HEK293T (cell line): ENCODE data around the gene SNX19.

Experiments used
- CTCF ChIA-PET: fragments of 350-600 bp; formaldehyde crosslinking; extraction: SDS; loops from one replicate; lab custom pipeline; 2021; ENCODE audit warnings: antibody characterized with exemption, inconsistent platforms; lab: Yijun Ruan, JAX
- POLR2A ChIA-PET: fragments of 350-600 bp; formaldehyde crosslinking; extraction: SDS; loops from one replicate; lab custom pipeline; 2020; ENCODE audit warnings: antibody characterized with exemption, inconsistent platforms; lab: Yijun Ruan, JAX
- DNase-seq: peaks from one replicate; pipeline ENCODE4 v3.0.0; 2012; ENCODE audit warnings: mixed read lengths; ENCODE audit errors: extremely low spot score
- ARNT ChIP-seq: fragments of 450-650 bp; IDR thresholded peaks from 2 replicates; pipeline ENCODE4 v1.6.1; 2017; ENCODE audit warnings: mild to moderate bottlenecking
- BHLHE40 ChIP-seq: fragments of 450-650 bp; IDR thresholded peaks from 2 replicates; pipeline ENCODE4 v1.6.1; 2016; ENCODE audit warnings: mild to moderate bottlenecking, moderate library complexity, borderline replicate concordance
- CTBP1 ChIP-seq: fragments of 450-650 bp; IDR thresholded peaks from 2 replicates; pipeline ENCODE4 v1.6.1; 2016; ENCODE audit warnings: borderline replicate concordance
- ELF4 ChIP-seq: fragments of 450-650 bp; IDR thresholded peaks from 2 replicates; pipeline ENCODE4 v1.6.1; 2017; ENCODE audit warnings: antibody characterized with exemption
- FOXA1 ChIP-seq: fragments of 450-650 bp; IDR thresholded peaks from 2 replicates; pipeline ENCODE4 v1.6.1; 2016; ENCODE audit warnings: mild to moderate bottlenecking
- FOXK2 ChIP-seq: fragments of 450-650 bp; IDR thresholded peaks from 2 replicates; pipeline ENCODE4 v1.6.1; 2016; ENCODE audit warnings: mild to moderate bottlenecking
- FOXM1 ChIP-seq: fragments of 450-650 bp; IDR thresholded peaks from 2 replicates; pipeline ENCODE4 v1.6.1; 2017; ENCODE audit warnings: mild to moderate bottlenecking, borderline replicate concordance
- HDGF ChIP-seq: fragments of 450-650 bp; IDR thresholded peaks from 2 replicates; pipeline ENCODE4 v1.6.1; 2017; ENCODE audit warnings: antibody characterized with exemption, borderline replicate concordance
- L3MBTL2 ChIP-seq: fragments of 450-650 bp; conservative IDR thresholded peaks from 2 replicates; pipeline ENCODE4 v1.6.1; 2016; ENCODE audit warnings: mild to moderate bottlenecking
- LEF1 ChIP-seq: fragments of 450-650 bp; IDR thresholded peaks from 2 replicates; pipeline ENCODE4 v1.6.1; 2017; ENCODE audit warnings: mild to moderate bottlenecking, borderline replicate concordance
- NFRKB ChIP-seq: fragments of 450-650 bp; IDR thresholded peaks from 2 replicates; pipeline ENCODE4 v1.6.1; 2016; ENCODE audit warnings: mild to moderate bottlenecking, moderate library complexity
- SP1 ChIP-seq: fragments of 450-650 bp; IDR thresholded peaks from 2 replicates; pipeline ENCODE4 v1.6.1; 2017
- SUZ12 ChIP-seq: fragments of 450-650 bp; IDR thresholded peaks from 2 replicates; pipeline ENCODE4 v1.6.1; 2016; ENCODE audit warnings: mild to moderate bottlenecking
- TARDBP ChIP-seq: fragments of 450-650 bp; IDR thresholded peaks from 2 replicates; pipeline ENCODE4 v1.6.1; 2016
- ZNF384 ChIP-seq: fragments of 450-650 bp; IDR thresholded peaks from 2 replicates; pipeline ENCODE4 v1.6.1; 2016
- TF ChIP-seq, protein P1 (sequence below): fragments of 450-650 bp; IDR thresholded peaks from 2 replicates; pipeline ENCODE4 v1.6.1; 2016

SNX19 gene

GRCh38 chr11:130834886-130835285, 81.4 kb downstream of the SNX19 start:
- TF ChIP-seq FOXM1: no peak
- TF ChIP-seq LEF1: no peak
- TF ChIP-seq TARDBP: no peak
- TF ChIP-seq, protein P1, sequence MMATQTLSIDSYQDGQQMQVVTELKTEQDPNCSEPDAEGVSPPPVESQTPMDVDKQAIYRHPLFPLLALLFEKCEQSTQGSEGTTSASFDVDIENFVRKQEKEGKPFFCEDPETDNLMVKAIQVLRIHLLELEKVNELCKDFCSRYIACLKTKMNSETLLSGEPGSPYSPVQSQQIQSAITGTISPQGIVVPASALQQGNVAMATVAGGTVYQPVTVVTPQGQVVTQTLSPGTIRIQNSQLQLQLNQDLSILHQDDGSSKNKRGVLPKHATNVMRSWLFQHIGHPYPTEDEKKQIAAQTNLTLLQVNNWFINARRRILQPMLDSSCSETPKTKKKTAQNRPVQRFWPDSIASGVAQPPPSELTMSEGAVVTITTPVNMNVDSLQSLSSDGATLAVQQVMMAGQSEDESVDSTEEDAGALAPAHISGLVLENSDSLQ: no peak
- TF ChIP-seq L3MBTL2: no peak
- TF ChIP-seq FOXK2: no peak
- no peak for TF ChIP-seq SUZ12
- no peak for TF ChIP-seq CTBP1
- no peak for TF ChIP-seq ELF4
- no peak for TF ChIP-seq FOXA1
- TF ChIP-seq ARNT: no peak
- no peak for TF ChIP-seq HDGF
- no peak for TF ChIP-seq NFRKB
- no peak for TF ChIP-seq ZNF384
- TF ChIP-seq BHLHE40: no peak
- no peak for TF ChIP-seq SP1
- DNase-seq: no peak
- ChIA-PET POLR2A (no interaction called here), CTCF (no interaction called here)

GRCh38 chr11:130832566-130833425, 83.5 kb downstream of the SNX19 start:
- POLR2A ChIA-PET: no interaction called here
- no peak for TF ChIP-seq FOXA1
- no peak for TF ChIP-seq SUZ12
- no peak for TF ChIP-seq ELF4
- TF ChIP-seq L3MBTL2: no peak
- TF ChIP-seq NFRKB: no peak
- no peak for DNase-seq
- CTCF ChIA-PET: no interaction called here

GRCh38 chr11:130831976-130832375, 84.3 kb downstream of the SNX19 start:
- POLR2A ChIA-PET: no interaction called here
- TF ChIP-seq BHLHE40 (no peak), L3MBTL2 (no peak), SUZ12 (no peak), FOXM1 (no peak), LEF1 (no peak), HDGF (no peak), NFRKB (no peak), ARNT (no peak), FOXA1 (no peak), TARDBP (no peak), SP1 (no peak), CTBP1 (no peak)
- TF ChIP-seq, protein P1: no peak
- no peak for DNase-seq
- CTCF ChIA-PET: no interaction called here

DNA sequence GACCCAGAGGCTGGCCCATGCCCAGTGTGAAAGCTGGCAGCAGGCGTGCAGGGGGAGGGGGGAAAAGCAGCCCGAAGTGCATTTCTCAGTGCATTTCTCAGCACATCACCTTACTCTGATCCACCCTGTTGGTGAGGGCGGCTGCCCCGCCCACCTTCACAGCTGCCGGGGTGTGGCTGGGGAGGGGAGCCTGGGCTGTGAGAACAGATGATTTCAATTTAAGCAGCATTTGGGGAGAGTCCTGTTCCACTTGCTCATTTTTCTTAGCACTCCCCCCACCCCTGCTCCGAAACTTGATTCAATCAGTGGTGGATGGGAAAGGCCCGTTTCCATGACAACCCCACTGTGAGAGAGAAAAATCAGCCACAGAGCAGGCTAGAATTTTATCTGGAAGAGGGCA, 84.8 kb downstream of the SNX19 start:
- CTCF ChIA-PET: no interaction called here
- POLR2A ChIA-PET: no interaction called here

DNA sequence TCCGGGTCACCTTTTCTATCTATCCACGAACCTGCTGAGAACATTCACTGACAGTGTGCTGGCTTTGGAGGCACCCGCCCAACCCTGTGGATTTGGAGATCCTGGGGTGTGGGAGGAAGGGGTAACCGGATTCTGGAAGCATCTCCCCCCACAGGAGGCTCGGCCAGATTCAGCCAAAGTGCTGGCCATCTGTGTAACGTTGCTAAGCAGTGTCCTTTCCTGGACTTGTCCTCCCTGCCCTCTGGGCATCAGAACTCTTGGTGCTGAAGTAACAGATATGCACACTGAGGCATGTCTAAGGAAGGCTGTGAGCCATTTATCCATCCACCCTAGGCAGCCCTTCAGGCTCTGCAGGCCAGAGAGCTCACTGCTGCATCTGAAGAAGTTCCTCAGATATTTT, 85.7 kb downstream of the SNX19 start:
- DNase-seq: no peak
- POLR2A ChIA-PET: interaction anchor here (1.4 kb wide), 1 partner anchor 11 kb away, joined by 3 read pairs; no protein-coding TSS in a partner anchor
- TF ChIP-seq SP1 (no peak), L3MBTL2 (no peak), ZNF384 (no peak), ELF4 (no peak), LEF1 (no peak), NFRKB (no peak), CTBP1 (no peak), FOXM1 (no peak), HDGF (no peak), FOXK2 (no peak), FOXA1 (no peak), ARNT (no peak), TARDBP (no peak), SUZ12 (no peak), BHLHE40 (no peak)
- TF ChIP-seq, protein P1: no peak
- CTCF ChIA-PET: interaction anchor here (0.8 kb wide), 1 partner anchor 32 kb away, joined by 3 read pairs; no protein-coding TSS in a partner anchor

More for the DNA sequence above, 84.8 kb downstream of the SNX19 start:
- DNase-seq: no peak
- no peak for TF ChIP-seq TARDBP
- TF ChIP-seq HDGF: no peak
- TF ChIP-seq NFRKB: no peak
- TF ChIP-seq SP1: no peak
- TF ChIP-seq ZNF384: no peak
- no peak for TF ChIP-seq FOXK2
- TF ChIP-seq BHLHE40: no peak
- no peak for TF ChIP-seq L3MBTL2
- no peak for TF ChIP-seq ARNT
- TF ChIP-seq CTBP1: no peak
- no peak for TF ChIP-seq ELF4
- TF ChIP-seq, protein P1: no peak
- no peak for TF ChIP-seq LEF1
- no peak for TF ChIP-seq SUZ12
- TF ChIP-seq FOXA1: no peak
